Gastrocnemius medialis (tissue), 4 donors: ENCODE results near the gene WWOX. TPM values are rescaled to one million over a fixed set of nuclear protein-coding genes. Genes with fewer than 3 reads are reported as not detected.

ENCODE experiments used
- ATAC-seq, 2 donors: fragments of 150-250 bp; one replicate each; pipeline ENCODE4 v1.9.1; 2016
- DNase-seq, 2 donors: peaks; one replicate each; pipeline ENCODE4 v3.0.0-alpha.2; 2019
- H3K27ac ChIP-seq, 4 donors: fragments of 200-600 bp; sonication (generic); 1 replicate in 1 of 4; 2 replicates in 3 of 4; pipeline ENCODE4 v1.5.1; 2016 to 2018; ENCODE audit warnings: mild to moderate bottlenecking in 2 of 4, moderate library complexity in 1 of 4
- H3K27me3 ChIP-seq, 3 donors: fragments of 200-600 bp; sonication (generic) in 2 of 3; 1 replicate in 1 of 3; 2 replicates in 2 of 3; pipeline versions ENCODE4 v1.5.1 to v1.6.0; 2016 to 2019; ENCODE audit warnings: mild to moderate bottlenecking in 1 of 3, moderate library complexity in 1 of 3
- H3K36me3 ChIP-seq, 2 donors: fragments of 200-600 bp; sonication (generic) in 1 of 2; one replicate each; pipeline ENCODE4 v1.5.1; 2017 to 2018
- H3K4me1 ChIP-seq, 2 donors: fragments of 200-600 bp; sonication (generic) in 1 of 2; one replicate each; pipeline ENCODE4 v1.5.1; 2016 to 2017; ENCODE audit warnings: mild to moderate bottlenecking in 2 of 2
- H3K4me3 ChIP-seq, 4 donors: fragments of 200-600 bp; sonication (generic) in 3 of 4; 1 replicate in 1 of 4; 2 replicates in 3 of 4; pipeline ENCODE4 v1.5.1; 2016 to 2019; ENCODE audit warnings: mild to moderate bottlenecking in 2 of 4
- H3K9me3 ChIP-seq, 3 donors: fragments of 200-600 bp; sonication (generic) in 2 of 3; 1 replicate in 1 of 3; 2 replicates in 2 of 3; pipeline ENCODE4 v1.5.1; 2016 to 2019
- CTCF ChIP-seq, 5 experiments: fragments of 450-650 bp in 3 of 5; fragments of 200-600 bp in 2 of 5; sonication (generic) in 2 of 5; IDR thresholded peaks in 4 of 5; conservative IDR thresholded peaks in 1 of 5; 1 replicate in 4 of 5; 2 replicates in 1 of 5; pipeline ENCODE4 v1.5.1; 2016 to 2019; ENCODE audit warnings: antibody characterized with exemption in 5 of 5, mild to moderate bottlenecking in 3 of 5, moderate library complexity in 3 of 5
- POLR2A ChIP-seq, 2 donors: fragments of 450-650 bp; IDR thresholded peaks; one replicate each; pipeline ENCODE4 v1.6.1; 2017; ENCODE audit warnings: antibody characterized with exemption in 2 of 2, mild to moderate bottlenecking in 2 of 2, moderate library complexity in 2 of 2
- in situ Hi-C, 4 donors: fragments of 200-750 bp; cut with MboI; loops; one replicate each; pipeline versions ENCODE4 v1.15.0 to v1.8.0; 2017; ENCODE audit warnings: low sequenced_read_pairs in 4 of 4
- intact Hi-C: fragments of 100-400 bp; cut with DNase I; formaldehyde crosslinking; loops from one replicate; pipeline ENCODE4 v1.15.1; 2023; ENCODE audit warnings: low total_unique reads
- total RNA-seq, 4 donors: library from RNA; depleted of rRNA; stranded (reverse); fragments of >200 nt; gene quantifications; one replicate each; pipeline versions ENCODE4 v1.1.0 to v1.2.3, GENCODE V29; 2016

The WWOX gene
- total RNA-seq, 4 donors from 2014 or later: 3.3 to 13.0 (median 6.0) TPM

GRCh38 chr16:79155471-79155870, 1056.0 kb downstream of the WWOX start:
- TF ChIP-seq CTCF (IDR thresholded peaks at IDR 0.05 in 4 of 5, conservative IDR thresholded peaks at IDR 0.05 in 1 of 5) (no peak), POLR2A (IDR thresholded peaks at IDR 0.05) (no peak)
- no peak overlapping the region for H3K27ac ChIP-seq
- in situ Hi-C loops (no loop called here), intact Hi-C loops (no loop called here)
- no peak overlapping the region for H3K4me3 ChIP-seq
- no peak for ATAC-seq
- no peaks in the 10 kb centered on the region for H3K4me1 ChIP-seq
- DNase-seq: no peak
- no peaks in the 10 kb centered on the region for H3K27me3 ChIP-seq
- H3K36me3 ChIP-seq: no peaks in the 10 kb centered on the region
- H3K9me3 ChIP-seq: no peaks in the 10 kb centered on the region

DNA sequence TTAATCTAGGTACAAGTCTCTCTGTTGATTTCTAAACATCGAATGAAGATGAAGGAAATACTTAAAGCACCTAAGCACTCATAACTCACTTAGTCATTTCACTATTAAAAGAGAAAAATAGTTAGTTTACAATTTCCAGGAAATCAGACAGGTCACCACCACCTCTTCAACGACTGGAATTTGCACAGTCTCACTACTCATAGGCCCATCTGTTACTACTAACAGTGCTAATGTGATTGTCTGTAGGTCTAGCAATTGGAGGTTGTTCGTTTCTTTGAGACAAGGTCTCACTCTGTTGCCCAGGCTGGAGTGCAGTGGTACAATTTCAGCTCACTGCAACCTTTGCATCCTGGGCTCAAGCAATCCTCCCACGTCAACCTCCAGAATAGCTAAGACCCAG, 1056.5 kb downstream of the WWOX start:
- no peak for TF ChIP-seq POLR2A (IDR thresholded peaks at IDR 0.05)
- no peak for TF ChIP-seq CTCF (IDR thresholded peaks at IDR 0.05 in 4 of 5, conservative IDR thresholded peaks at IDR 0.05 in 1 of 5)
- ATAC-seq (no peak), DNase-seq (no peak)
- intact Hi-C loops (no loop called here), in situ Hi-C loops (no loop called here)
- H3K4me3 ChIP-seq: no peak overlapping the region
- H3K9me3 ChIP-seq: no peaks in the 10 kb centered on the region
- H3K27ac ChIP-seq: no peak overlapping the region
- no peaks in the 10 kb centered on the region for H3K36me3 ChIP-seq
- no peaks in the 10 kb centered on the region for H3K4me1 ChIP-seq
- no peaks in the 10 kb centered on the region for H3K27me3 ChIP-seq

- intact Hi-C loops: no loop called here
- no peak for DNase-seq
Measured at GRCh38 chr16:79156761-79157160, 1057.3 kb downstream of the WWOX start.

GRCh38 chr16:79158337-79158736, 1058.9 kb downstream of the WWOX start:
- in situ Hi-C loops (no loop called here), intact Hi-C loops (no loop called here)
- Histone ChIP-seq H3K36me3 (no peaks in the 10 kb centered on the region), H3K9me3 (no peaks in the 10 kb centered on the region), H3K4me3 (no peak overlapping the region), H3K27me3 (no peaks in the 10 kb centered on the region), H3K4me1 (no peaks in the 10 kb centered on the region), H3K27ac (no peak overlapping the region)
- DNase-seq: no peak
- ATAC-seq: no peak
- no peak for TF ChIP-seq POLR2A (IDR thresholded peaks at IDR 0.05)
- no peak for TF ChIP-seq CTCF (IDR thresholded peaks at IDR 0.05 in 4 of 5, conservative IDR thresholded peaks at IDR 0.05 in 1 of 5)

More at GRCh38 chr16:79156761-79157160, 1057.3 kb downstream of the WWOX start:
- in situ Hi-C loops: no loop called here
- Histone ChIP-seq H3K4me1 (no peaks in the 10 kb centered on the region), H3K36me3 (no peaks in the 10 kb centered on the region), H3K27me3 (no peaks in the 10 kb centered on the region), H3K9me3 (no peaks in the 10 kb centered on the region), H3K4me3 (no peak overlapping the region), H3K27ac (no peak overlapping the region)
- no peak for ATAC-seq
- TF ChIP-seq CTCF (IDR thresholded peaks at IDR 0.05 in 4 of 5, conservative IDR thresholded peaks at IDR 0.05 in 1 of 5) (no peak), POLR2A (IDR thresholded peaks at IDR 0.05) (no peak)
